GM12878 (cell line): Measurements from ENCODE around the gene B3GAT1.

Experiments used
- CTCF ChIP-seq, 3 experiments: IDR thresholded peaks in 2 of 3; conservative IDR thresholded peaks in 1 of 3; 2 replicates each; pipeline ENCODE4 v1.5.1; 2011; ENCODE audit warnings: low read depth in 3 of 3, low read length in 3 of 3, mild to moderate bottlenecking in 3 of 3, control low read depth in 2 of 3, moderate library complexity in 2 of 3, inconsistent platforms in 1 of 3, mixed read lengths in 1 of 3; ENCODE audit not compliant: control insufficient read depth in 2 of 3, insufficient read depth in 1 of 3; ENCODE audit errors: extremely low read depth in 1 of 3
- E4F1 ChIP-seq: fragments of 450-650 bp; IDR thresholded peaks from 2 replicates; pipeline ENCODE4 v1.6.1; 2018; ENCODE audit warnings: borderline replicate concordance, mild to moderate bottlenecking; ENCODE audit not compliant: partially characterized antibody
- FOS ChIP-seq: IDR thresholded peaks from 3 replicates; pipeline ENCODE4 v1.6.1; 2011; ENCODE audit warnings: borderline replicate concordance; ENCODE audit not compliant: insufficient read length; ENCODE audit errors: extremely low read depth
- KAT2A ChIP-seq: conservative IDR thresholded peaks from 2 replicates; pipeline ENCODE4 v1.6.1; 2011; ENCODE audit warnings: low read depth, low read length; ENCODE audit not compliant: control insufficient read depth
- ZNF24 ChIP-seq: fragments of 450-650 bp; IDR thresholded peaks from 2 replicates; pipeline ENCODE4 v1.6.1; 2017; ENCODE audit warnings: antibody characterized with exemption, mild to moderate bottlenecking

DNA sequence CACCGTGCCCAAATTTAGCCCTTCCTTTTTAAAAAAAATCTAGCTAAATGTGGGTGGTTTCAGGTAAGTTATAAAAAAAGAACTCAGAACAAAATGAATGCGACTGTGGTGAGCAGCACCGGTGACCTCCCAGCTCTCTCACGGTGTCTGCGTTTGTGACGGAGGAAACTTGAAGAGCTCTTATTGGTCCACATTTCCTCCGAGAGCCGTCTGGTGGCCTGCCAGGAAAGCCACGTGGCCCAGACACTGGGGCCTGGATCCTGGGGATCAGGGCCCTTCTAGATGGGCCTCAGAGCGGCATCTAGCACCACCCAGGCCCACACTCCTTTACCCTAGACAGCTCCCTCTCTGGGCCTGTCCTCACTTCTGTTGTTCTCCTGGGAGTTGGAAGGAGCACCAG, 39.5 kb downstream of the B3GAT1 start:
- TF ChIP-seq KAT2A = no peak
- TF ChIP-seq E4F1 = no peak
- no peak for TF ChIP-seq FOS
- TF ChIP-seq CTCF (IDR thresholded peaks at IDR 0.05 in 2 of 3, conservative IDR thresholded peaks at IDR 0.05 in 1 of 3; ENCODE audit: control insufficient read depth in 2 of 3, extremely low read depth in 1 of 3, insufficient read depth in 1 of 3, low read depth in 3 of 3, low read length in 3 of 3) = no peak
- no peak for TF ChIP-seq ZNF24
